Neutrophil (primary cell): ENCODE data around the gene MAP1LC3A.
A peak's percentile ranks its signal among the peaks of the same experiment; 100 is the strongest.

Experiments used
- H3K27ac ChIP-seq: fragments of 200-600 bp; sonication (generic); 2 replicates; pipeline ENCODE4 v1.5.1; 2016; ENCODE audit warnings: mild to moderate bottlenecking, moderate library complexity
- H3K27me3 ChIP-seq: fragments of 200-600 bp; sonication (generic); 2 replicates; pipeline ENCODE4 v1.6.0; 2016; ENCODE audit warnings: mild to moderate bottlenecking
- H3K36me3 ChIP-seq: fragments of 200-600 bp; sonication (generic); 2 replicates; pipeline ENCODE4 v1.5.1; 2017
- H3K4me1 ChIP-seq, 2 experiments: fragments of 200-600 bp in 1 of 2; sonication (generic) in 1 of 2; 1 replicate in 1 of 2; 2 replicates in 1 of 2; pipeline versions ENCODE4 v1.5.1 to v1.6.1; 2013 to 2016; ENCODE audit warnings: low read depth in 1 of 2, low read length in 1 of 2, mild to moderate bottlenecking in 1 of 2, moderate library complexity in 1 of 2; ENCODE audit not compliant: control insufficient read depth in 1 of 2, insufficient read depth in 1 of 2
- H3K4me3 ChIP-seq, 2 experiments: fragments of 200-600 bp in 1 of 2; sonication (generic) in 1 of 2; 1 replicate in 1 of 2; 2 replicates in 1 of 2; pipeline ENCODE4 v1.5.1; 2013 to 2016; ENCODE audit warnings: low read depth in 1 of 2, low read length in 1 of 2, mild to moderate bottlenecking in 1 of 2, moderate library complexity in 1 of 2
- H3K9me3 ChIP-seq: fragments of 200-600 bp; sonication (generic); 2 replicates; pipeline ENCODE4 v1.5.1; 2016
- TF ChIP-seq, protein P1 (sequence below): fragments of 200-600 bp; sonication (generic); IDR thresholded peaks from 2 replicates; pipeline ENCODE4 v1.5.1; 2016; ENCODE audit warnings: antibody characterized with exemption

The MAP1LC3A gene

DNA sequence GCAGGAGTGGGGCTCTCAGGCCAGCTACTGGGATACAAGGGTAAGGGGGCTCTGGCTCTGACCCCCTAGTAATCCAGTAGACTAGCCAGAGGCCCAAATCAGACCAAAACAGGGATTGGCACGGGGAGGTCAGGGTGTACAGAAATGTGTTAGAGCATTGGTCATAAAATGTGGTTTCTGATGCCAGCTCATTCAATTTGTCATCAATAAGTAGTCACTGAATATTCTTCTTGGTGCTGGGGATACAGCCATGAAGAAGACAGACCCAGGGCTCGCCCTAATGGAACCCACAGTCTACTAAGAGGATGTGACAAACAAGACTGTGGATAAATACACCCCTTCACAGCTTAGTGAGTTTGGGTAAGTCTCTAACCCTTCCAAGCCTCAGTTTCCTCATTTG is 11.1 kb downstream of the MAP1LC3A start:
- no peaks in the 10 kb centered on the region for H3K36me3 ChIP-seq
- H3K4me3 ChIP-seq: no peak overlapping the region
- TF ChIP-seq, protein P1, sequence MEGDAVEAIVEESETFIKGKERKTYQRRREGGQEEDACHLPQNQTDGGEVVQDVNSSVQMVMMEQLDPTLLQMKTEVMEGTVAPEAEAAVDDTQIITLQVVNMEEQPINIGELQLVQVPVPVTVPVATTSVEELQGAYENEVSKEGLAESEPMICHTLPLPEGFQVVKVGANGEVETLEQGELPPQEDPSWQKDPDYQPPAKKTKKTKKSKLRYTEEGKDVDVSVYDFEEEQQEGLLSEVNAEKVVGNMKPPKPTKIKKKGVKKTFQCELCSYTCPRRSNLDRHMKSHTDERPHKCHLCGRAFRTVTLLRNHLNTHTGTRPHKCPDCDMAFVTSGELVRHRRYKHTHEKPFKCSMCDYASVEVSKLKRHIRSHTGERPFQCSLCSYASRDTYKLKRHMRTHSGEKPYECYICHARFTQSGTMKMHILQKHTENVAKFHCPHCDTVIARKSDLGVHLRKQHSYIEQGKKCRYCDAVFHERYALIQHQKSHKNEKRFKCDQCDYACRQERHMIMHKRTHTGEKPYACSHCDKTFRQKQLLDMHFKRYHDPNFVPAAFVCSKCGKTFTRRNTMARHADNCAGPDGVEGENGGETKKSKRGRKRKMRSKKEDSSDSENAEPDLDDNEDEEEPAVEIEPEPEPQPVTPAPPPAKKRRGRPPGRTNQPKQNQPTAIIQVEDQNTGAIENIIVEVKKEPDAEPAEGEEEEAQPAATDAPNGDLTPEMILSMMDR: no peak
- H3K9me3 ChIP-seq: no peaks in the 10 kb centered on the region
- H3K27me3 ChIP-seq: no peaks in the 10 kb centered on the region
- H3K27ac ChIP-seq: no peak overlapping the region
- peaks cover 15% of the 10 kb centered on the region in 2 experiments for H3K4me1 ChIP-seq

DNA sequence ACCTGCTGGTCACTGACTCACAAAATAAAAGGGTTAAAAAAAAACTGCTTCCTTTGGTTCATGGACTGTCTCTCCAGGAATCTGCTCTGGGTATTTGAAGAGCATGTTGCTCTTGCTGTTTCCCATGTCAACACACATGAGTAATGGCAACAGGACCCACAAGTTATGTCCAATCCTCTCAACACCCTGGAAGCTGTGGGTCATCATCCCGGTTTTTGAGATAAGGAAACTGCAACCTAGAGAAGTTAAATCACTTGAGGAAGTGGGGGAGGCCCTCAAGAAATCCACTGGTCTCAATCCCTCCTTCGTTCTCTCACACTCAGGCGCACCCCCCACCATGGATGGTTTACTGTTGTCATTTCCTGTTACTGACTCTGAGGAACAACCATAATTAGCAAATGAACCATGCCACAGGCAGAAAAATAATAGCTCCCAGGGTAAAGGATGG is 12.4 kb downstream of the MAP1LC3A start:
- Histone ChIP-seq H3K27me3 (no peaks in the 10 kb centered on the region), H3K4me1 (peaks cover 15% of the 10 kb centered on the region in 2 experiments), H3K36me3 (no peaks in the 10 kb centered on the region), H3K4me3 (no peak overlapping the region), H3K27ac (peak overlapping the region; percentile 81), H3K9me3 (no peaks in the 10 kb centered on the region)
- TF ChIP-seq, protein P1: no peak

DNA sequence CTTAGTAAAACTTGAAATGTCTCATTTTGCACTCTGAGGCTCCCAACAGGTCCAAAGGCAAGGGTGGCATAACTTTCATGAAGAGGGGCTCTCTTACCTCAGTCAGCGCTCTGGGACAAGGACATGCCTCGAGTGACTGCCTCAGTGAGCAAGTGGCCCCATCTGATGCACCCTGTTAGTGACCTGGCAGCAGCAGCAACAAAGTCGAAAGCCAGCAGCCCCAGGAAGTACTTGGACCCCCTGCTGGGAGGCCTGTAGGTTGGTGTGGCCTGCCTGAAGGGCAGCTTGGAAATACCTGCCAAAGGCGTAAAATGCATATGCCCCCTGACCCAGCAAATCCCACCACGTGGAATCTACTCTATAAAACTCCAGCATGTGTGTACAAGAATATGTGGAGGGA is 13.2 kb downstream of the MAP1LC3A start:
- TF ChIP-seq, protein P1: no peak
- Histone ChIP-seq H3K9me3 (no peaks in the 10 kb centered on the region), H3K4me1 (peaks cover 15% of the 10 kb centered on the region in 2 experiments), H3K27ac (peak overlapping the region; percentile 81), H3K4me3 (no peak overlapping the region), H3K36me3 (no peaks in the 10 kb centered on the region), H3K27me3 (no peaks in the 10 kb centered on the region)

DNA sequence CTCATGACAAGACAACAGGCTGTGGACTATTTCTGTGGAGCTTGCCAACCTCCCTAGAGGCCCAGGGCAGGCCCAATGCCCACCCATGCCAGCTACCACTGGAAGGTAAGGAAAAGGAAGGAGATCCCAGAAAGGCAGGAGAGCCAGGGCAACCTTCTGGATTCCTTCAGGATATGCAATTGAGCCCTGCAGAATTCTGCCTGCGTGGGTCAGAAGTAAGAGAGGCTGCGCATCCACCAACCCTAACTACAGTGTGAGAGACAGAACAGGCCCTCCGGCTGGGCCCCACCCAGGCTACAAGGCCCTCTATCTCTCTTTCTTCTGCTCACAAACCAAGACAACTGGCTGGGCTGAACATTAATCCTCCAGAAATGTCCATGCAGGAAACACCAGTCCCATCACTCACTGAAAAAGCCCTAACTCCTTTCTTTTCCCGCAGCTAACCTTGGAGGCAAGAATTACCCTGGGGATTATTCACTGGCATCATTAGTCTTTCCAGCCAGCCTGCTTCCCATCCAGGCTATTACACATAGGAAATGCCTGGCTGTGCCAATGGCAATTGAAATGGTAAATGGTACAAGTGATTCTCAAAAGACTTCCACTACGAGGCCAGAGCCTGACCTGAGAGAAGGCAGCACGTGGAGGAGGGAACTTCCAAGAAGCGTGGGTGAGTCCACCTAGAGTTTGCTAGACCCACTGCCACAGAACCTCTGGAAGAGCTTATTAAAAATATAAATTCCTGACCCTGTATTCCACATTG is 15.2 kb downstream of the MAP1LC3A start:
- Histone ChIP-seq H3K27me3 (no peaks in the 10 kb centered on the region), H3K36me3 (no peaks in the 10 kb centered on the region), H3K27ac (no peak overlapping the region), H3K4me3 (no peak overlapping the region), H3K4me1 (peaks cover 28 to 30% of the 10 kb centered on the region in 2 experiments), H3K9me3 (no peaks in the 10 kb centered on the region)
- TF ChIP-seq, protein P1: no peak

DNA sequence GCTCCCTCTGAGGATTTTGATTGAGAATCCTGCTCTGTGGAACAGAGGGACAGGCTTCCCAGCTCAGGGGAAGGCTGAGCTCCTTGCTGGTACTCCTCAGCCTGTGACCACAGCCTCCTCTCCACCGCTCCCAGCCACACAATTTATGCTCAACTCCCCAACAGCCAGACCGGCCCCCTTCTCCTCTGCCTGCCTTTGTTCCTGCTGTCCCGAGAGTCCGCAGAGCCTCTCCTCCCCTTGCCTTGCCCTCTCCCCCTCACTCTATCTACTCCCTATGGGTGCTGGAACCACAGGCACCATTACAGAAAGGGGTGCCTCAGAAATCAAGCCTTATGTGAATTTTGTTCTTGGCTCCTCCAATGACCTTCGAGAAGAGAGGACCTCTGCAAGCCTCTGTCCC is 15.9 kb downstream of the MAP1LC3A start:
- H3K27ac ChIP-seq: no peak overlapping the region
- H3K4me1 ChIP-seq: peaks cover 35 to 37% of the 10 kb centered on the region in 2 experiments
- H3K27me3 ChIP-seq: no peaks in the 10 kb centered on the region
- TF ChIP-seq, protein P1: no peak
- H3K9me3 ChIP-seq: no peaks in the 10 kb centered on the region
- H3K4me3 ChIP-seq: no peak overlapping the region
- H3K36me3 ChIP-seq: no peaks in the 10 kb centered on the region
